K562 (cell line): ENCODE results near the gene PIGB. TPM values are rescaled to one million over a fixed set of nuclear protein-coding genes. Genes with fewer than 3 reads are reported as not detected.

Experiments used
- JUNB ChIP-seq: fragments of 450-650 bp; formaldehyde crosslinking; conservative IDR thresholded peaks from 2 replicates; pipeline ENCODE4 v1.4.0; 2020; ENCODE audit warnings: mild to moderate bottlenecking
- JUND ChIP-seq, 2 experiments: IDR thresholded peaks; 2 replicates in 1 of 2; 3 replicates in 1 of 2; pipeline ENCODE4 v1.6.1; 2011; ENCODE audit warnings: borderline replicate concordance in 2 of 2, low read depth in 2 of 2, low read length in 2 of 2, improper control_type of control experiment in 1 of 2, missing biosample characterization in 1 of 2, missing genetic modification characterization in 1 of 2, missing genetic modification reagents in 1 of 2
- KDM5B ChIP-seq: fragments of 200-600 bp; sonication (generic); IDR thresholded peaks from 2 replicates; pipeline ENCODE4 v1.6.1; 2012; ENCODE audit warnings: low read depth, mild to moderate bottlenecking, moderate library complexity, low read length, control low read depth, inconsistent platforms; ENCODE audit not compliant: insufficient replicate concordance
- MGA ChIP-seq: fragments of 450-650 bp; IDR thresholded peaks from 2 replicates; pipeline ENCODE4 v1.6.1; 2016; ENCODE audit warnings: mild to moderate bottlenecking, moderate library complexity
- MYC ChIP-seq, 2 experiments: fragments of 250-450 bp in 1 of 2; sonication (Bioruptor Pico) in 1 of 2; IDR thresholded peaks; 2 replicates each; pipeline versions ENCODE4 v1.5.1 to v1.6.1; 2012 to 2021; ENCODE audit warnings: low read depth in 2 of 2, borderline replicate concordance in 1 of 2, improper control_type of control experiment in 1 of 2, low read length in 1 of 2, mild to moderate bottlenecking in 1 of 2, moderate library complexity in 1 of 2
- NR2C2 ChIP-seq, 2 experiments: fragments of 200-800 bp in 1 of 2; sonication (Bioruptor generic) in 1 of 2; sonication (generic) in 1 of 2; formaldehyde crosslinking in 1 of 2; IDR thresholded peaks; 2 replicates each; pipeline versions ENCODE4 v1.6.1 to v1.8.0; 2016 to 2022; ENCODE audit warnings: mild to moderate bottlenecking in 1 of 2, missing compliant biosample characterization in 1 of 2, missing genetic modification characterization in 1 of 2, missing genetic modification reagents in 1 of 2
- PHF20 ChIP-seq: fragments of 450-650 bp; IDR thresholded peaks from 2 replicates; pipeline ENCODE4 v1.6.1; 2018; ENCODE audit not compliant: partially characterized antibody
- PHF8 ChIP-seq: fragments of 200-600 bp; sonication (generic); IDR thresholded peaks from 2 replicates; pipeline ENCODE4 v1.6.1; 2012; ENCODE audit warnings: mixed run types, mild to moderate bottlenecking, inconsistent platforms, low read length, moderate library complexity, borderline replicate concordance
- POLR2AphosphoS2 ChIP-seq: IDR thresholded peaks from 2 replicates; pipeline ENCODE4 v1.6.1; 2012; ENCODE audit warnings: low read length, improper control_type of control experiment
- SIN3A ChIP-seq, 2 experiments: fragments of 150-350 bp in 1 of 2; IDR thresholded peaks; 2 replicates each; pipeline ENCODE4 v1.6.1; 2011 to 2016; ENCODE audit warnings: borderline replicate concordance in 2 of 2, low read depth in 2 of 2, low read length in 2 of 2, mild to moderate bottlenecking in 2 of 2, moderate library complexity in 2 of 2; ENCODE audit not compliant: control insufficient read depth in 1 of 2
- YY1 ChIP-seq, 3 experiments: IDR thresholded peaks; 2 replicates each; pipeline ENCODE4 v1.6.1; 2011; ENCODE audit warnings: low read length in 2 of 3, mild to moderate bottlenecking in 2 of 3, moderate library complexity in 2 of 3, borderline replicate concordance in 1 of 3, control low read depth in 1 of 3, low read depth in 1 of 3; ENCODE audit not compliant: insufficient read depth in 3 of 3, insufficient replicate concordance in 2 of 3, control insufficient read depth in 1 of 3, insufficient read length in 1 of 3; ENCODE audit errors: extremely low read depth in 1 of 3
- ZNF253 ChIP-seq: fragments of 250-450 bp; sonication (Bioruptor Pico); conservative IDR thresholded peaks from 2 replicates; pipeline ENCODE4 v1.6.1; 2021; ENCODE audit warnings: mild to moderate bottlenecking
- ZNF41 ChIP-seq: fragments of 250-450 bp; sonication (Bioruptor Pico); conservative IDR thresholded peaks from 2 replicates; pipeline ENCODE4 v1.4.0; 2020; ENCODE audit warnings: mild to moderate bottlenecking
- ZNF436 ChIP-seq: fragments of 250-450, 450-650 bp; sonication (Bioruptor Pico); formaldehyde crosslinking; IDR thresholded peaks from 2 replicates; pipeline ENCODE4 v1.7.0; 2020; ENCODE audit warnings: mild to moderate bottlenecking
- polyA plus RNA-seq, 8 experiments: library from polyadenylated mRNA; depleted of rRNA in 4 of 8; stranded (reverse) in 5 of 8; unstranded in 3 of 8; fragments of >200 nt; fragmentation: Nextera tagmentation in 2 of 8; fragmentation: Illumina TruSeq in 1 of 8; extraction: Ambion mirVana in 2 of 8; extraction: Trizol in 1 of 8; gene quantifications; 2 replicates each; pipeline versions ENCODE4 v1.2.1 to v1.2.3, GENCODE V29; 2011 to 2014; ENCODE audit warnings: inconsistent platforms in 1 of 8, missing spikeins in 1 of 8
- total RNA-seq, 7 experiments: library from RNA; depleted of rRNA in 6 of 7; stranded (reverse); fragments of >200 nt in 6 of 7; fragmentation: Illumina TruSeq in 2 of 7; extraction: Trizol in 2 of 7; gene quantifications; 2 replicates each; pipeline versions ENCODE4 v1.2.1 to v1.2.3, GENCODE V29; 2011 to 2021; ENCODE audit warnings: low replicate concordance in 1 of 7

Gene PIGB
- total and polyA plus RNA-seq, 9 of the 15 experiments (the other 6 are each of a cell fraction or from before 2014, with no cell fraction given), result 9.9 to 32.3 (median 18.2) TPM

- peak; percentile 86 for TF ChIP-seq MGA
- no peak for TF ChIP-seq SIN3A (IDR thresholded peaks at IDR 0.05; ENCODE audit: borderline replicate concordance in 2 of 2, control insufficient read depth in 1 of 2, low read depth in 2 of 2, low read length in 2 of 2)
- TF ChIP-seq NR2C2 (CRISPR knock-in tag; IDR thresholded peaks at IDR 0.05), result no peak
- 0 out of 2 replicates have a peak, but pooled peaks have one; percentile 10 for TF ChIP-seq NR2C2 (tag; IDR thresholded peaks at IDR 0.05)
- peak in 2 of 3 experiments; percentile 9 to 13 for TF ChIP-seq YY1 (IDR thresholded peaks at IDR 0.05; ENCODE audit: borderline replicate concordance in 1 of 3, control insufficient read depth in 1 of 3, extremely low read depth in 1 of 3, insufficient read depth in 3 of 3, insufficient read length in 1 of 3, insufficient replicate concordance in 2 of 3, low read depth in 1 of 3, low read length in 2 of 3)
- TF ChIP-seq PHF20, result no peak
- no peak for TF ChIP-seq PHF8
- no peak for TF ChIP-seq KDM5B
- TF ChIP-seq ZNF436 (CRISPR knock-in tag), result no peak
- no peak for TF ChIP-seq ZNF41 (CRISPR knock-in tag)
- no peak for TF ChIP-seq JUNB (CRISPR knock-in tag)
- TF ChIP-seq POLR2AphosphoS2, result no peak
- 0 out of 2 replicates have a peak, but pooled peaks have one; percentile 19 for TF ChIP-seq JUND (IDR thresholded peaks at IDR 0.05; ENCODE audit: borderline replicate concordance, low read depth, low read length)
- TF ChIP-seq JUND (tag; IDR thresholded peaks at IDR 0.05; ENCODE audit: borderline replicate concordance, low read depth, low read length), result no peak
- TF ChIP-seq MYC (IDR thresholded peaks at IDR 0.05; ENCODE audit: low read depth, low read length), result peak; percentile 66
- TF ChIP-seq MYC (CRISPR knock-in tag; IDR thresholded peaks at IDR 0.05; ENCODE audit: borderline replicate concordance, low read depth), result peak; percentile 52; the same call in 1 of the 2 replicates
- no peak for TF ChIP-seq ZNF253 (CRISPR knock-in tag)
Observed at GRCh38 chr15:55290528-55291057, 28.4 kb upstream of the PIGB start (continued).
